SH-SY5Y (cell line): Measurements from ENCODE around the gene RPL27A.

Source experiments
- GATA2 ChIP-seq: IDR thresholded peaks from 2 replicates; pipeline ENCODE4 v1.6.1; 2011; ENCODE audit warnings: mild to moderate bottlenecking, low read depth, low read length
- GATA3 ChIP-seq: IDR thresholded peaks from 2 replicates; pipeline ENCODE4 v1.6.1; 2011; ENCODE audit warnings: low read depth, mild to moderate bottlenecking, low read length, moderate library complexity

GRCh38 chr11:8699903-8700302, 17.3 kb downstream of the RPL27A start:
- no peak for TF ChIP-seq GATA2
- no peak for TF ChIP-seq GATA3
